ENCODE results near the gene LUC7L3. TPM values are rescaled to one million over a fixed set of nuclear protein-coding genes. Genes with fewer than 3 reads are reported as not detected.

Gene LUC7L3
- total RNA-seq, 1 experiment from 2014 or later, result 136 TPM

DNA sequence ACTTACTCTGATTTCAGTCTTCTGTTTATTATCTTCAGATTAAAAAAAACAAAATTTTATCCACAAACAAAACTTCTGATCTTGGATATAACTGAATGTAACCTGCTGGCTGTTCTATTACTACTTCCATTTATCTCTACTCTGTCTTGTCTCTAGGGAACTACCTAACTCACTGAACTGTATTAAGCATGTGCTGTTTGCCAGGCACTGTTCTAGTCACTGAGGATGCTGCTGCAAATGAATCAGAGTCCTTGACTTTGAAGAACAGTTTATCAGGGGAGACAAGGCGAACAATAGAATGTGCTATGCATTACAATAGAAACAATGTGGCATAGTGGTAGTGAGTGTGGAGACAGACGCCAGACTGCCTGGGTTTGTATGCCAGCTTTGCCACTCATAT is 9.4 kb upstream of the LUC7L3 start:
- intact Hi-C loops (cut with micrococcal nuclease; ENCODE audit: unreplicated experiment) (no loop called here), in situ Hi-C loops (cut with HindIII; ENCODE audit: low pct_unique_long_range_greater_than_20kb, low sequenced_read_pairs) (no loop called here)
- ATAC-seq, result no peak
- POLR2A ChIA-PET, result no interaction called here
- CTCF ChIA-PET, result interaction anchor here (0.6 kb wide), 1 partner anchor 72 kb away, joined by 4 read pairs; no protein-coding TSS in a partner anchor
- TF ChIP-seq, protein P1, sequence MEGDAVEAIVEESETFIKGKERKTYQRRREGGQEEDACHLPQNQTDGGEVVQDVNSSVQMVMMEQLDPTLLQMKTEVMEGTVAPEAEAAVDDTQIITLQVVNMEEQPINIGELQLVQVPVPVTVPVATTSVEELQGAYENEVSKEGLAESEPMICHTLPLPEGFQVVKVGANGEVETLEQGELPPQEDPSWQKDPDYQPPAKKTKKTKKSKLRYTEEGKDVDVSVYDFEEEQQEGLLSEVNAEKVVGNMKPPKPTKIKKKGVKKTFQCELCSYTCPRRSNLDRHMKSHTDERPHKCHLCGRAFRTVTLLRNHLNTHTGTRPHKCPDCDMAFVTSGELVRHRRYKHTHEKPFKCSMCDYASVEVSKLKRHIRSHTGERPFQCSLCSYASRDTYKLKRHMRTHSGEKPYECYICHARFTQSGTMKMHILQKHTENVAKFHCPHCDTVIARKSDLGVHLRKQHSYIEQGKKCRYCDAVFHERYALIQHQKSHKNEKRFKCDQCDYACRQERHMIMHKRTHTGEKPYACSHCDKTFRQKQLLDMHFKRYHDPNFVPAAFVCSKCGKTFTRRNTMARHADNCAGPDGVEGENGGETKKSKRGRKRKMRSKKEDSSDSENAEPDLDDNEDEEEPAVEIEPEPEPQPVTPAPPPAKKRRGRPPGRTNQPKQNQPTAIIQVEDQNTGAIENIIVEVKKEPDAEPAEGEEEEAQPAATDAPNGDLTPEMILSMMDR (IDR thresholded peaks at IDR 0.05), result no peak
- TF ChIP-seq SIN3A (IDR thresholded peaks at IDR 0.05; ENCODE audit: borderline replicate concordance, insufficient read depth, low read depth, low read length) (no peak), POLR2AphosphoS5 (IDR thresholded peaks at IDR 0.05; ENCODE audit: low read depth, low read length) (no peak), TCF7L2 (IDR thresholded peaks at IDR 0.05; ENCODE audit: low read depth, low read length) (no peak)
- TF ChIP-seq, protein P2, sequence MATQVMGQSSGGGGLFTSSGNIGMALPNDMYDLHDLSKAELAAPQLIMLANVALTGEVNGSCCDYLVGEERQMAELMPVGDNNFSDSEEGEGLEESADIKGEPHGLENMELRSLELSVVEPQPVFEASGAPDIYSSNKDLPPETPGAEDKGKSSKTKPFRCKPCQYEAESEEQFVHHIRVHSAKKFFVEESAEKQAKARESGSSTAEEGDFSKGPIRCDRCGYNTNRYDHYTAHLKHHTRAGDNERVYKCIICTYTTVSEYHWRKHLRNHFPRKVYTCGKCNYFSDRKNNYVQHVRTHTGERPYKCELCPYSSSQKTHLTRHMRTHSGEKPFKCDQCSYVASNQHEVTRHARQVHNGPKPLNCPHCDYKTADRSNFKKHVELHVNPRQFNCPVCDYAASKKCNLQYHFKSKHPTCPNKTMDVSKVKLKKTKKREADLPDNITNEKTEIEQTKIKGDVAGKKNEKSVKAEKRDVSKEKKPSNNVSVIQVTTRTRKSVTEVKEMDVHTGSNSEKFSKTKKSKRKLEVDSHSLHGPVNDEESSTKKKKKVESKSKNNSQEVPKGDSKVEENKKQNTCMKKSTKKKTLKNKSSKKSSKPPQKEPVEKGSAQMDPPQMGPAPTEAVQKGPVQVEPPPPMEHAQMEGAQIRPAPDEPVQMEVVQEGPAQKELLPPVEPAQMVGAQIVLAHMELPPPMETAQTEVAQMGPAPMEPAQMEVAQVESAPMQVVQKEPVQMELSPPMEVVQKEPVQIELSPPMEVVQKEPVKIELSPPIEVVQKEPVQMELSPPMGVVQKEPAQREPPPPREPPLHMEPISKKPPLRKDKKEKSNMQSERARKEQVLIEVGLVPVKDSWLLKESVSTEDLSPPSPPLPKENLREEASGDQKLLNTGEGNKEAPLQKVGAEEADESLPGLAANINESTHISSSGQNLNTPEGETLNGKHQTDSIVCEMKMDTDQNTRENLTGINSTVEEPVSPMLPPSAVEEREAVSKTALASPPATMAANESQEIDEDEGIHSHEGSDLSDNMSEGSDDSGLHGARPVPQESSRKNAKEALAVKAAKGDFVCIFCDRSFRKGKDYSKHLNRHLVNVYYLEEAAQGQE (IDR thresholded peaks at IDR 0.05; ENCODE audit: insufficient read depth in 1 of 2, low read depth in 2 of 2, low read length in 1 of 2), result no peak
- no peak for DNase-seq (ENCODE audit: low read depth, low spot score)
- H3K4me1 ChIP-seq (ENCODE audit: control insufficient read depth, insufficient read depth, low read length), result peaks cover 14% of the 10 kb centered on the region
- H3K9me3 ChIP-seq (ENCODE audit: control insufficient read depth, insufficient read depth, low read depth, low read length), result no peaks in the 10 kb centered on the region
- peaks cover 3% of the 10 kb centered on the region; the same call in 1 of the 2 replicates for H3K36me3 ChIP-seq (ENCODE audit: control insufficient read depth, insufficient read depth, low read length)
- H3K27ac ChIP-seq (ENCODE audit: low read length), result 0 out of 2 replicates have a peak overlapping the region, but pooled peaks have one; percentile 13
- no peak overlapping the region for H3K4me3 ChIP-seq (ENCODE audit: low read depth in 2 of 2, low read length in 2 of 2)
- H3K27me3 ChIP-seq (ENCODE audit: control insufficient read depth, insufficient read depth, low read length), result no peaks in the 10 kb centered on the region
- no TSS peak for BruUV-seq (replicated peaks)

DNA sequence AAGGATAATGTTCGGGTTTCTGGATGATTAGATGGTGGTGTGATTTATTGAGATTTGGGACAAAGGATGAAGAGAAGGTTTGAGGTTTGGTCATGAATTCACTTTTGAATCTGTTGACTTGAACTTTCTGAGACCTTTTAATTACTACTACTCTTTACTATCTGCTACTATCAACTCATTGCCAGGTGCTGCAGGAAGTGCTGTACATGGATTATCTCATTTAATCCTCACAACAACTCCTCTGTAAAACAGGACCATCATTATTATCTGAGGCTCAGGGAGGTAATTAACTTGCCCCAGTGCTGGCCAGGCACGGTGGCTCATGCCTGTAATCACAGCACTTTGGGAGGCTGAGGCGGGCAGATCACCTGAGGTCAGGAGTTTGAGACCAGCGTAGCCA is 8.8 kb upstream of the LUC7L3 start:
- TF ChIP-seq TCF7L2 (IDR thresholded peaks at IDR 0.05; ENCODE audit: low read depth, low read length), result no peak
- TF ChIP-seq POLR2AphosphoS5 (IDR thresholded peaks at IDR 0.05; ENCODE audit: low read depth, low read length), result no peak
- TF ChIP-seq, protein P1 (IDR thresholded peaks at IDR 0.05), result no peak
- TF ChIP-seq, protein P2 (IDR thresholded peaks at IDR 0.05; ENCODE audit: insufficient read depth in 1 of 2, low read depth in 2 of 2, low read length in 1 of 2), result no peak
- no peak for TF ChIP-seq SIN3A (IDR thresholded peaks at IDR 0.05; ENCODE audit: borderline replicate concordance, insufficient read depth, low read depth, low read length)
- in situ Hi-C loops (cut with HindIII; ENCODE audit: low pct_unique_long_range_greater_than_20kb, low sequenced_read_pairs), result no loop called here
- H3K9me3 ChIP-seq (ENCODE audit: control insufficient read depth, insufficient read depth, low read depth, low read length), result no peaks in the 10 kb centered on the region
- peaks cover 3% of the 10 kb centered on the region; the same call in 1 of the 2 replicates for H3K36me3 ChIP-seq (ENCODE audit: control insufficient read depth, insufficient read depth, low read length)
- ChIA-PET POLR2A (no interaction called here), CTCF (interaction anchor here (0.6 kb wide), 1 partner anchor 954 kb away, joined by 5 read pairs; no protein-coding TSS in a partner anchor)
- ATAC-seq (no peak), DNase-seq (ENCODE audit: low read depth, low spot score) (no peak)
- no peak overlapping the region for H3K27ac ChIP-seq (ENCODE audit: low read length)
- intact Hi-C loops (cut with micrococcal nuclease; ENCODE audit: unreplicated experiment), result no loop called here
- no peak overlapping the region for H3K4me3 ChIP-seq (ENCODE audit: low read depth in 2 of 2, low read length in 2 of 2)
- peaks cover 14% of the 10 kb centered on the region for H3K4me1 ChIP-seq (ENCODE audit: control insufficient read depth, insufficient read depth, low read length)
- H3K27me3 ChIP-seq (ENCODE audit: control insufficient read depth, insufficient read depth, low read length), result no peaks in the 10 kb centered on the region
- no TSS peak for BruUV-seq (replicated peaks)

Data from Panc1 (cell line).